Fibroblast of mammary gland (primary cell): ENCODE results near the gene FOXO3.

Experiments
- DNase-seq: peaks from one replicate; pipeline ENCODE4 v3.0.0-alpha.2; 2010; ENCODE audit warnings: low read depth
- H3K4me3 ChIP-seq: 2 replicates; pipeline ENCODE4 v1.5.1; 2011; ENCODE audit warnings: low read depth, mild to moderate bottlenecking, low read length, moderate library complexity; ENCODE audit not compliant: control insufficient read depth
- TF ChIP-seq, protein P1 (sequence below): conservative IDR thresholded peaks from 2 replicates; pipeline ENCODE4 v1.5.1; 2011; ENCODE audit warnings: low read depth, low read length, inconsistent platforms; ENCODE audit not compliant: control insufficient read depth, insufficient read depth

The FOXO3 gene

DNA sequence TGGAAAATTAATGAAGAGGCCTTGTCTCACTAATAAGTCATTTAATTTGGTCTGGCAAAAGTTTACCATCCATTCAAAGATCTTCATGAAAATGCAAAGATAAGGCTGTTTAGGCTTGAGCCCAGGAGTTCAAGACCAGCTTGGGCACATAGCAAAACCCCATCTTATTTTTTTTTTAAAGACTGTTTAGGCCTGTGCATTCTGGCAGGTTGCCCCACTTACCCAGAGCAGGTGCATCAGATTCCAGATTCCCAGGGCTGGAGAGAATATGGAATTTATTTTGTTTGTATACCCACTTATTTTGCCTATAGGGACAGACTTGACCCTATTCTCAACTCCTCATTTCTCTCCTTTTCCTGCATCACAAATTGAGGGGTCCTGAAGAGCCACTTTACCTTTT lies 5.7 kb downstream of the FOXO3 start:
- no peak for DNase-seq
- no peak overlapping the region for H3K4me3 ChIP-seq
- TF ChIP-seq, protein P1, sequence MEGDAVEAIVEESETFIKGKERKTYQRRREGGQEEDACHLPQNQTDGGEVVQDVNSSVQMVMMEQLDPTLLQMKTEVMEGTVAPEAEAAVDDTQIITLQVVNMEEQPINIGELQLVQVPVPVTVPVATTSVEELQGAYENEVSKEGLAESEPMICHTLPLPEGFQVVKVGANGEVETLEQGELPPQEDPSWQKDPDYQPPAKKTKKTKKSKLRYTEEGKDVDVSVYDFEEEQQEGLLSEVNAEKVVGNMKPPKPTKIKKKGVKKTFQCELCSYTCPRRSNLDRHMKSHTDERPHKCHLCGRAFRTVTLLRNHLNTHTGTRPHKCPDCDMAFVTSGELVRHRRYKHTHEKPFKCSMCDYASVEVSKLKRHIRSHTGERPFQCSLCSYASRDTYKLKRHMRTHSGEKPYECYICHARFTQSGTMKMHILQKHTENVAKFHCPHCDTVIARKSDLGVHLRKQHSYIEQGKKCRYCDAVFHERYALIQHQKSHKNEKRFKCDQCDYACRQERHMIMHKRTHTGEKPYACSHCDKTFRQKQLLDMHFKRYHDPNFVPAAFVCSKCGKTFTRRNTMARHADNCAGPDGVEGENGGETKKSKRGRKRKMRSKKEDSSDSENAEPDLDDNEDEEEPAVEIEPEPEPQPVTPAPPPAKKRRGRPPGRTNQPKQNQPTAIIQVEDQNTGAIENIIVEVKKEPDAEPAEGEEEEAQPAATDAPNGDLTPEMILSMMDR: no peak

DNA sequence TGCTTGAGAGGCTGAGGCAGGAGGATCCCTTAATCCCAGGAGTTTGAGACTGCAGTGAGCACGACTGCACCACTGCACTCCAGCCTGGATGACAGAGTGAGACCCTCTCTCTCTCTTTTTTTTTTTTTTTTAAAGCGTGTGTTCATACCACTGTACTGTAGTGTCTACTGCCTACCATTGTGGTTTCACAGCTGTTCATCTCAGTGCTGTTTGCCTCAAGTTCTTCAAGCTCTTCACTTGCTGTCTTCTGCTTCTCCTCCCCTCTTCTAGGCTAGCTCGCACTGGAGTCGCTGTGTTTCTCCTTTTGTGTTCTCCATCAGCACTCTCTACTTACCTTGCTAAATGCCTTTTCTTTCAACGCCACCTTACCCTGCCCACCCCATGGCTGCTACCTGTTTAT lies 7.4 kb downstream of the FOXO3 start:
- TF ChIP-seq, protein P1: no peak
- DNase-seq: no peak
- no peak overlapping the region for H3K4me3 ChIP-seq

DNA sequence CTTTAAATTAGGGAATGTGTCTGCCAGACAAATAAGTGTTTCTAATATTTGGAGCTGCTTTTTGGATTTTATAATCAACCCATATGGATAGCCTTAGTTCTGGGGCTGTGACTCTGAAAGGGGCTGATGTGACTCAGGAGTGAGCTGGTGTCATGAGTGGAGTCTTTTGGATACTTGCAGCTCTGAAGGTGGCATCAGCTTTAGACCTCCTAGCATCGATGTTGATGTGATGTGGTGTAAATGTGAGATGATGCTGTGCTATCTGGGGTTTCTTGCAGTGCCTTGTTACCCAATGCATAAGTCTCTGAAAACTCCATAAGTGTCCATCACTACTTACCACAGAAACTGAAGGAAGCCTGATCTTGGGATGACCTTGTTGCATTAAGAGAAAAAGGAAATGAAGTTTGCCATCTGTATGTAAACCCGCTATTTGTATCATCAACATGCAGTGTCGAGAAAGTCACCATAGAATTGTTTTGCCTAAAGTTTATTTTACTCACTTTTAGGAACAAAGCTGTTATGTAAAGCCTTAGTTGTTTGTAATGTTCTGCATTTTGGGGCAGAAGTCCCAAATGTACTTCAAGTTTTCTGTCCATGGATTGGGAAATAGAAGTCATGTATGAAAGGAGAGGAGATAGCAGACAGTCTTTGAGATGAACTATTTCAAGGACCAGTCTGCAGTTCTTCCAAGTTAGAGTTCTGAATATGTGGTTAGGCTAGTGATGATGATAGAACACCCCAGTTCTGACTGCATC lies 8.0 kb downstream of the FOXO3 start:
- H3K4me3 ChIP-seq: no peak overlapping the region
- TF ChIP-seq, protein P1: no peak
- no peak for DNase-seq

DNA sequence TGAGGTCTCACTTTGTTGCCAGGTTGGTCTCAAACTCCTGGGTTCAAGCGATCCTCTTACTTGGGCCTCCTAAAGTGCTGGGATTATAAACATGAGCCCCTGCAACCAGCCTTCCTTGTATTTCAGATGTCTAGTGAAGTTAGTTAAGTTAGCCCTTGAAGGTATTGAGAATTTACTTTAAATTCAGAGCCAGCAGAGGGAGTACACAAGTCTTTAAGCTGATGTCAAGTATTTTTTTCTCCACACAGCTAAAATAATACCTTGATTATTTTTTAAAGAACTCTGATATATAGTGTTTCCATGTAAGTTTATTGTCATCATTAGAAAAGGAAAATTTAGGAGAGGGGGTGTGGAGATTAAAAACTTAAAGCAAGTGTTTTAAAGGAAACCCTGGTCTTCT lies 9.8 kb downstream of the FOXO3 start:
- TF ChIP-seq, protein P1: peak; percentile 7
- H3K4me3 ChIP-seq: no peak overlapping the region
- peak; percentile 41 for DNase-seq

DNA sequence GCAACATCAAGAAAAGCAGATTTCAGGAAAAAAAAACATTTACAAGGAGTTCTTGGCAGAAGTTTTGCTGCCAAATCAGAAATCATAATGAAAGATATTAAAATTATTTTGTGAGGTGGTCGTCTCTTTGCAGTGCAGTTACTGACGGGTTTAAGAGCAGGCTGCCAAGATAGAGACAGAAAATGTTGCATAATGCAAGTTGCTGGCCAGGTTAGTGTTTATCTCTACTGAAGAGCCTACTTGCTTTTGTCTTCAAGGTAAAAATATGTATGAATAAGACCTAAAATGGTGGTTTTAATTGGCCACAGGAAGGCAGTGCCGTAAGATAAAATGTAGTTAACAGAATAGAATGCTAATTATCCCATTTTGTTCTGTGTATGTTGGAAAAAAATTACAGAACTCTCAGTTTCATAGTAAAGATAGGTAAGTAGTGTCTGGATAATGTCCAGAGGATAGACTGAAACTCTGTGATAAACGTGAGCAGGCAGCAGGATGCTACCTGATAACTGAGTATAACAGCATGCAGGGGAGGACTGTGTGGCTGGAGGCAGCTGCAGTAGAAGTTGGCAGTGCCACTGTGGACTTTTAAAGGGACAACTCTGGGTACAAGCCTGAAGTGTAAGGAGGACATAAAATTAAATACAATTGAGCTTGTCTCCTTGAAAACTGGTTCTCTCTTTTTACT lies 13.9 kb downstream of the FOXO3 start:
- TF ChIP-seq, protein P1: no peak
- H3K4me3 ChIP-seq: no peak overlapping the region
- DNase-seq: no peak

DNA sequence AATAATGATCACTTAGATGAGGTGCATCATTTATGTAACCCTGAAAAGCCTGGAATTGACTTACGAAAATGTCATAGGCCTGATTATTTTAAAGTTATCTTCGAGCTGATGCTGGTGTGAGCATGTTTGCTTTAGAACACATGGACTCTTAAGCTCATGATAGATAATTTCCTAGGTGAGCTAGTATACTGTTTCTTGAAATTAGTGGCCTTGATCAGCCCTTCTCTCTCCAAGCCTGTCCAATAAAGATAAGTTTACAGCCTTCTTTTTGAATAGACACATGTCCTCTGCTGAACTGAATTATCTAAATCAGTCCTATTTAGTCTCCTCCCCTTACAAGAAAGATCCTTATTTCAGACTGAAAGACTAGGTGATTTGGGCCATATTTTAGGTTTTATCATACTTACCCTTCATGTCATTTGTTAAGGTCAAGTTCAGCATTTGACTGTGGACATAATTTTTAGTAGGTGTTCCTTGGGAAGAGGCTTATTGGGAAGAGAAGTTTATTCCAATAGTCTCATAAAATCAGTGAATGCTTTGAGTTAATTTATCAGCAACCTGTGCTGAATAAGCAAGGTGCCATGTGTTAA lies 15.3 kb downstream of the FOXO3 start:
- no peak overlapping the region for H3K4me3 ChIP-seq
- TF ChIP-seq, protein P1: no peak
- DNase-seq: no peak
